ENCODE results near the gene DCPS. TPM values are rescaled to one million over a fixed set of nuclear protein-coding genes. Genes with fewer than 3 reads are reported as not detected.
A peak's percentile ranks its signal among the peaks of the same experiment; 100 is the strongest.

DCPS gene
- total RNA-seq, 1 experiment from 2014 or later, result 26.2 TPM

DNA sequence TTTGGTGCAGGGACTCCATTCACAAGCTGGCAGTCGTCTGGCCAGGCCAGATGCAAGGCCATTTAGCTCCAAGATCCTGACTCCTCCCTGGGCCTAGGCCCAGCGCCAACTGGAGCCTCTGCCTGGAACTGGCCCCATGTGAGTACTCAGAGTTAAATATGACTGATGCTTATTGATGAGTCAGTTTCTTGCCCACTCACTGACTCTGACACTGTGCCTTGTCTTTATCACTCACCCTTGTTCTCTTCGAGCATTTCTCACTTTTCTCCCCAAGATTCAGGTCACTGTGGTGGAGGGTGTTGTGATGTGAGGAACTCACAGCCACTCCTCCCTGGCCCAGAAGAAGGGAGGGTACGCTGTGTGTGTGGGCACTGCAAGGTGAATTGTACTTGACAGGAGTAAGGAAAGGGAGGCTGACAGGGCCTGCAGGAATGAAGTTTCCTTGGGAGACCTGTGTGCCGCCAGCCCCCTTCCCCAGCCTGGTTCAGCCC is 28.4 kb downstream of the DCPS start:
- Mint-ChIP-seq H3K4me1 (peaks cover 25% of the 10 kb centered on the region), H3K36me3 (peaks cover 20% of the 10 kb centered on the region), H3K27ac (peak overlapping the region; percentile 45), H3K27me3 (ENCODE audit: low read depth) (no peaks in the 10 kb centered on the region), H3K4me3 (no peak overlapping the region), H3K9me3 (no peaks in the 10 kb centered on the region)
- DNase-seq (ENCODE audit: low spot score) (no peak), ATAC-seq (no peak)
- ChIA-PET POLR2A (no interaction called here), CTCF (interaction anchor here (1.0 kb wide), 1 partner anchor 148 kb away, joined by 3 read pairs; no protein-coding TSS in a partner anchor)
- TF ChIP-seq, protein P1, sequence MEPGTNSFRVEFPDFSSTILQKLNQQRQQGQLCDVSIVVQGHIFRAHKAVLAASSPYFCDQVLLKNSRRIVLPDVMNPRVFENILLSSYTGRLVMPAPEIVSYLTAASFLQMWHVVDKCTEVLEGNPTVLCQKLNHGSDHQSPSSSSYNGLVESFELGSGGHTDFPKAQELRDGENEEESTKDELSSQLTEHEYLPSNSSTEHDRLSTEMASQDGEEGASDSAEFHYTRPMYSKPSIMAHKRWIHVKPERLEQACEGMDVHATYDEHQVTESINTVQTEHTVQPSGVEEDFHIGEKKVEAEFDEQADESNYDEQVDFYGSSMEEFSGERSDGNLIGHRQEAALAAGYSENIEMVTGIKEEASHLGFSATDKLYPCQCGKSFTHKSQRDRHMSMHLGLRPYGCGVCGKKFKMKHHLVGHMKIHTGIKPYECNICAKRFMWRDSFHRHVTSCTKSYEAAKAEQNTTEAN (CRISPR knock-in tag; IDR thresholded peaks at IDR 0.05), result no peak
- TF ChIP-seq, protein P2, sequence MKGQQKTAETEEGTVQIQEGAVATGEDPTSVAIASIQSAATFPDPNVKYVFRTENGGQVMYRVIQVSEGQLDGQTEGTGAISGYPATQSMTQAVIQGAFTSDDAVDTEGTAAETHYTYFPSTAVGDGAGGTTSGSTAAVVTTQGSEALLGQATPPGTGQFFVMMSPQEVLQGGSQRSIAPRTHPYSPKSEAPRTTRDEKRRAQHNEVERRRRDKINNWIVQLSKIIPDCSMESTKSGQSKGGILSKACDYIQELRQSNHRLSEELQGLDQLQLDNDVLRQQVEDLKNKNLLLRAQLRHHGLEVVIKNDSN (CRISPR knock-in tag; IDR thresholded peaks at IDR 0.05), result no peak
- TF ChIP-seq, protein P3, sequence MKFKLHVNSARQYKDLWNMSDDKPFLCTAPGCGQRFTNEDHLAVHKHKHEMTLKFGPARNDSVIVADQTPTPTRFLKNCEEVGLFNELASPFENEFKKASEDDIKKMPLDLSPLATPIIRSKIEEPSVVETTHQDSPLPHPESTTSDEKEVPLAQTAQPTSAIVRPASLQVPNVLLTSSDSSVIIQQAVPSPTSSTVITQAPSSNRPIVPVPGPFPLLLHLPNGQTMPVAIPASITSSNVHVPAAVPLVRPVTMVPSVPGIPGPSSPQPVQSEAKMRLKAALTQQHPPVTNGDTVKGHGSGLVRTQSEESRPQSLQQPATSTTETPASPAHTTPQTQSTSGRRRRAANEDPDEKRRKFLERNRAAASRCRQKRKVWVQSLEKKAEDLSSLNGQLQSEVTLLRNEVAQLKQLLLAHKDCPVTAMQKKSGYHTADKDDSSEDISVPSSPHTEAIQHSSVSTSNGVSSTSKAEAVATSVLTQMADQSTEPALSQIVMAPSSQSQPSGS (CRISPR knock-in tag; IDR thresholded peaks at IDR 0.05; ENCODE audit: borderline replicate concordance, low read depth), result no peak
- TF ChIP-seq, protein P4, sequence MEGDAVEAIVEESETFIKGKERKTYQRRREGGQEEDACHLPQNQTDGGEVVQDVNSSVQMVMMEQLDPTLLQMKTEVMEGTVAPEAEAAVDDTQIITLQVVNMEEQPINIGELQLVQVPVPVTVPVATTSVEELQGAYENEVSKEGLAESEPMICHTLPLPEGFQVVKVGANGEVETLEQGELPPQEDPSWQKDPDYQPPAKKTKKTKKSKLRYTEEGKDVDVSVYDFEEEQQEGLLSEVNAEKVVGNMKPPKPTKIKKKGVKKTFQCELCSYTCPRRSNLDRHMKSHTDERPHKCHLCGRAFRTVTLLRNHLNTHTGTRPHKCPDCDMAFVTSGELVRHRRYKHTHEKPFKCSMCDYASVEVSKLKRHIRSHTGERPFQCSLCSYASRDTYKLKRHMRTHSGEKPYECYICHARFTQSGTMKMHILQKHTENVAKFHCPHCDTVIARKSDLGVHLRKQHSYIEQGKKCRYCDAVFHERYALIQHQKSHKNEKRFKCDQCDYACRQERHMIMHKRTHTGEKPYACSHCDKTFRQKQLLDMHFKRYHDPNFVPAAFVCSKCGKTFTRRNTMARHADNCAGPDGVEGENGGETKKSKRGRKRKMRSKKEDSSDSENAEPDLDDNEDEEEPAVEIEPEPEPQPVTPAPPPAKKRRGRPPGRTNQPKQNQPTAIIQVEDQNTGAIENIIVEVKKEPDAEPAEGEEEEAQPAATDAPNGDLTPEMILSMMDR (IDR thresholded peaks at IDR 0.05), result no peak
- TF ChIP-seq, protein P5, sequence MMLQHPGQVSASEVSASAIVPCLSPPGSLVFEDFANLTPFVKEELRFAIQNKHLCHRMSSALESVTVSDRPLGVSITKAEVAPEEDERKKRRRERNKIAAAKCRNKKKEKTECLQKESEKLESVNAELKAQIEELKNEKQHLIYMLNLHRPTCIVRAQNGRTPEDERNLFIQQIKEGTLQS (CRISPR knock-in tag; conservative IDR thresholded peaks at IDR 0.05), result no peak

DNA sequence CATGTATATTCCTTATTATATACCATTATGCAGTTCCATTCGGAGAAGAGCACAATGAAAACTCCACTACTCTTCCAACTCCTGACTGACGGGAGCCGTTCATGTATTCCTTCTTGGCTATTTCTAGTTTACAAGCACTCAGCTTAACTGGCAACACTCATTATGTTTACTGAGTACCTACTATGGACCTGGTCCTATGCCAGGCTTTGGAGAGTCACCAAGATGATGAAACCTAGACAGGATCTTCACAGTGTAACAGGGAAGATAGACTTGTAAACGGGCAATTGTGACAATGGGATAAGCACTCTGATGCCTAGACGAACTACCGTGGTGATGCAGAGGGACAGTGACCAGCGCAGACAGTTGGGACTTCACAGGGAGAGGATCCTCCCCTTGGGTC is 29.3 kb downstream of the DCPS start:
- Mint-ChIP-seq H3K27me3 (ENCODE audit: low read depth) (no peaks in the 10 kb centered on the region), H3K27ac (peak overlapping the region; percentile 52), H3K36me3 (peaks cover 20% of the 10 kb centered on the region), H3K9me3 (no peaks in the 10 kb centered on the region), H3K4me1 (peaks cover 17% of the 10 kb centered on the region), H3K4me3 (no peak overlapping the region)
- ATAC-seq (no peak), DNase-seq (ENCODE audit: low spot score) (no peak)
- CTCF ChIA-PET, result interaction anchor here (1.2 kb wide), 1 partner anchor 147 kb away, joined by 3 read pairs; no protein-coding TSS in a partner anchor
- TF ChIP-seq NR1H2 (CRISPR knock-in tag; IDR thresholded peaks at IDR 0.05) (no peak), ZNF138 (CRISPR knock-in tag; conservative IDR thresholded peaks at IDR 0.05) (no peak)
- TF ChIP-seq, protein P6, sequence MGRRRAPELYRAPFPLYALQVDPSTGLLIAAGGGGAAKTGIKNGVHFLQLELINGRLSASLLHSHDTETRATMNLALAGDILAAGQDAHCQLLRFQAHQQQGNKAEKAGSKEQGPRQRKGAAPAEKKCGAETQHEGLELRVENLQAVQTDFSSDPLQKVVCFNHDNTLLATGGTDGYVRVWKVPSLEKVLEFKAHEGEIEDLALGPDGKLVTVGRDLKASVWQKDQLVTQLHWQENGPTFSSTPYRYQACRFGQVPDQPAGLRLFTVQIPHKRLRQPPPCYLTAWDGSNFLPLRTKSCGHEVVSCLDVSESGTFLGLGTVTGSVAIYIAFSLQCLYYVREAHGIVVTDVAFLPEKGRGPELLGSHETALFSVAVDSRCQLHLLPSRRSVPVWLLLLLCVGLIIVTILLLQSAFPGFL (CRISPR knock-in tag; IDR thresholded peaks at IDR 0.05; ENCODE audit: borderline replicate concordance), result no peak
- TF ChIP-seq, protein P7, sequence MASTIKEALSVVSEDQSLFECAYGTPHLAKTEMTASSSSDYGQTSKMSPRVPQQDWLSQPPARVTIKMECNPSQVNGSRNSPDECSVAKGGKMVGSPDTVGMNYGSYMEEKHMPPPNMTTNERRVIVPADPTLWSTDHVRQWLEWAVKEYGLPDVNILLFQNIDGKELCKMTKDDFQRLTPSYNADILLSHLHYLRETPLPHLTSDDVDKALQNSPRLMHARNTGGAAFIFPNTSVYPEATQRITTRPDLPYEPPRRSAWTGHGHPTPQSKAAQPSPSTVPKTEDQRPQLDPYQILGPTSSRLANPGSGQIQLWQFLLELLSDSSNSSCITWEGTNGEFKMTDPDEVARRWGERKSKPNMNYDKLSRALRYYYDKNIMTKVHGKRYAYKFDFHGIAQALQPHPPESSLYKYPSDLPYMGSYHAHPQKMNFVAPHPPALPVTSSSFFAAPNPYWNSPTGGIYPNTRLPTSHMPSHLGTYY (CRISPR knock-in tag; IDR thresholded peaks at IDR 0.05), result no peak
- TF ChIP-seq, protein P8, sequence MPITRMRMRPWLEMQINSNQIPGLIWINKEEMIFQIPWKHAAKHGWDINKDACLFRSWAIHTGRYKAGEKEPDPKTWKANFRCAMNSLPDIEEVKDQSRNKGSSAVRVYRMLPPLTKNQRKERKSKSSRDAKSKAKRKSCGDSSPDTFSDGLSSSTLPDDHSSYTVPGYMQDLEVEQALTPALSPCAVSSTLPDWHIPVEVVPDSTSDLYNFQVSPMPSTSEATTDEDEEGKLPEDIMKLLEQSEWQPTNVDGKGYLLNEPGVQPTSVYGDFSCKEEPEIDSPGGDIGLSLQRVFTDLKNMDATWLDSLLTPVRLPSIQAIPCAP (CRISPR knock-in tag; IDR thresholded peaks at IDR 0.05), result no peak
- POLR2A ChIA-PET, result no interaction called here
